ENCODE measurements around the gene TMEM9.

TMEM9 gene

DNA sequence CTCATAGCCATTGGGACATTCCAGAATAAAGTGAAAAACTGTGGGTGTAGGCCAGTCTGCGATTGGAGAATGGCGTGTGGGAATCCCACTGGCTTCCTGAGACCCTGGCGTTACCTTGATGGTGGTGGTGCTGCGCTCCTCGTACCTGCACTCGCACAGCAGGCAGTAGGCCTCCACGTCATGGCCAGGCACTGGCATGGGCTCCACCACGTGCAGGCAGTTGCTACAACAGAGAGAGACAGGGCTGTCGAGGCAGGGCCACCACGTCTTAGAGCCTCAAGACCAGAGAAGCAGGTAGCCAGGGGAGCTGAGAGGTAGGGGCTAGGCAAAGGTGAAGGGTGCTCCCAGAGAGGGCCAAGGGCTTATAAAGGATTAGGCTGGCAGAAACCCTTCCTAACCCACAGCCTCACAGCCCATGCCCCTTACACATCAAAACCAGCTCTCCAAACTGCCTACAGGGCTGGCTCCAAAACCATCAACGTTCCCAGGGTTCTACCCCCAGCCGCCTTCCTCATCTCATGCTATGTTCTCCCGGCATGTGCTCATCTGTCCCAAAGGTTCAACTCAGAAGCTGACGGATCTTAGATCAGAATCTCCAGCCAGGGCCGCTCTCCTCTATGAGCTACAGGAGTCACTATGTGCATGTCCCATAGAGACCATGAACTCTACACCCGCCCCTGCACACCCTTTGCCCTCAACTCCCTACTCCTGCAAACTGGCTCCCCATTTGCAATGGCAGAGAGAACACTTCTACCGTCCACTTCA is 7.5 kb downstream of the TMEM9 start:
- in situ Hi-C loops (cut with MboI; ENCODE audit: low sequenced_read_pairs) = no loop called here

DNA sequence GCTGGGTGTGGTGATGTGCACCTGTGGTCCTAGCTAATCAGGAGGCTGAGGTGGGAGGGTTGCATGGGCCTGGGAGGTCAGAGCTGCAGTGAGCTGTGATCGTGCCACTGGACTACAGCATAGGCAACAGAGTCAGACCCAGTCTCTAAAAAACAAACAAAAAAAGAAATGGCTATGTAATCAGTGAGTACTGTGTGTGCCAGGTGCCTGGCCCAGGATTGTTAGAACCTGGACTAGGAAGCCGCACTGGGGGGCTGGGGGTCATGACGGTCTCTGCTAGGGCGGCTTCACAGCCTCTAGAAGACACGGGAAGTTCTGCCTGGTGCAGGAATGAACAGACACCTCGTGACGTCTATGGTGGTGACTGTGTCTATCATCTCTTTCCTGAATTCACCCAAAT is 8.5 kb downstream of the TMEM9 start:
- in situ Hi-C loops (cut with MboI; ENCODE audit: low sequenced_read_pairs) = no loop called here

DNA sequence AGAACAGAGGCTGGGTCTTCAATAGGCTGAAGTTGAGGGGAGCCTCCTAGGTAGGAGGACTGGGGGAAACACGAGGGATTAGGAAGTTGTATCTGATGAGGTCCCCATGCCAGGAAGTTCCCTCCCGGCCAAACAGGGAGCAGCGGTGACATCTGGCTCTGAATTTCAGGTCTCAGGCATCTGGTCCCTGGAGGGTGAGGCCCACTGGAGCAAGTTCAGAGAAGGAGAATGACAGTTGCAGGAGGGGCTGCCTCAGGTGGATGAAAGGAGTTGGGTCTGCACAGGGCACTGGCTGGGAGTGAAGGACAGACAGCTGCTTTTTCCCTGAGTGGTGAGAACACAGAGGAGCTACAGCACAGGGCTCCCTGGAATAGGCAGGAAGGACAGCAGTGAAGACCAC is 9.1 kb downstream of the TMEM9 start:
- in situ Hi-C loops (cut with MboI; ENCODE audit: low sequenced_read_pairs) = no loop called here

DNA sequence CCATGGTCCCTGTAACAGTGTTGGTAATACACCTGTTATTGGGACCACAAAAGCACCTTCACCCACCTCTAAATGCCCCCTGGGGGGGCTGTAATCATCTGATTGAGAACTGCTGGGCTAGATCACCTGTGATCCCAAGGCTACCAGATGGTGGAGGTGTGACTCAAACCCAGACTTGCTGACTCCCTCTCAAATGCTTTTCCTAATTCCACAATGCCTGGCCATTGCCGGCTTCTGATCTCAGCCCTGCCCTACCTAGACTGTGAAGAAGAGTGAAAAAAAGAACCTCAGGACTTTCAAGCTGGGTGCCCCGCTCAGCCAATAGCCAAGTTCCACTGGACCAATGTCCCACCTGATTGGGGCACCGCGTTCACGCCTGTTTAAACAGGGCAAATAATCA is 9.6 kb downstream of the TMEM9 start:
- in situ Hi-C loops (cut with MboI; ENCODE audit: low sequenced_read_pairs) = no loop called here

DNA sequence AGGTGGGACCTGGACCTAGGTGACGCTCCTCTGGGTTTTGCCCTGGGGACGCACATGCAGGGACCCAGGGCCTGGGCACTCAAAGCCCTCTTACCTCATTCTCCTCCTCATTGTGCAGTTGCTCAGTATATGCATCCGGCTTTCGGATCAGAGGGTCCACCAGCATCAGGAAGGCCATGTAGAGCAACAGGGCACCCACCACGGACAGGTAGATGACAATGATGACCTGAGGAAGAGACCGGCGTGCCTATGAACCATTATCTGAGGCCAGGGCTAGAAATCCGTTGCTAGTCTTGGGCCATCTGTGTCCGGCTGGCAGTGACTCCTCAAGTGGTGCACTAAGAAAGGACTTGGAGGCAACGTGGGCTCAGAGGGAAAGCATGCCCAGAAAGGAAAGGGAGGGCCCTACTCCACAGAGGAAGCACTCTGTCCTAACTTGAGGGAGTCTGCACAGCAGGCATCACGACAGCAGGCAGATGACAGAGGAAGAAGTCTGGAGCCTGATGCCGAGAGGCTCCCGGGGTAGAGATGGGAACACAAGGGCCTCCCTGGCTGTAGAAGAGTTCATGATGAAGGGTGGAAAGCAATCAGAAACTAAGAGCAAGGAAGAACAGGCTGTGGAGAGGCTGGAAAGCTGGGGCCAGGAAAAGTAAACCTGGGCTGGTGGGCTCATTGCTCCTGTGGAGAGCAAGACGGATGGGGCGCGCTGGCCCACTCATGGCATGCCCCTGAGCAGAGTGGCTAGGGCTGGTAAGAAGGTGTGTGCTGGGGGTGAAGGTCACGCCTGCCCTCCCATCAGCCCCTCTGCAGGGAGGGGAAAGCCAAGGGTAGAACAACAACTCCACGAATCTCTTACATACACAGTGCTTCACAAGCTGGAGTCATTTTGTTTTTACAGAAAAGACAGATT is 10.3 kb downstream of the TMEM9 start:
- in situ Hi-C loops (cut with MboI; ENCODE audit: low sequenced_read_pairs) = no loop called here

DNA sequence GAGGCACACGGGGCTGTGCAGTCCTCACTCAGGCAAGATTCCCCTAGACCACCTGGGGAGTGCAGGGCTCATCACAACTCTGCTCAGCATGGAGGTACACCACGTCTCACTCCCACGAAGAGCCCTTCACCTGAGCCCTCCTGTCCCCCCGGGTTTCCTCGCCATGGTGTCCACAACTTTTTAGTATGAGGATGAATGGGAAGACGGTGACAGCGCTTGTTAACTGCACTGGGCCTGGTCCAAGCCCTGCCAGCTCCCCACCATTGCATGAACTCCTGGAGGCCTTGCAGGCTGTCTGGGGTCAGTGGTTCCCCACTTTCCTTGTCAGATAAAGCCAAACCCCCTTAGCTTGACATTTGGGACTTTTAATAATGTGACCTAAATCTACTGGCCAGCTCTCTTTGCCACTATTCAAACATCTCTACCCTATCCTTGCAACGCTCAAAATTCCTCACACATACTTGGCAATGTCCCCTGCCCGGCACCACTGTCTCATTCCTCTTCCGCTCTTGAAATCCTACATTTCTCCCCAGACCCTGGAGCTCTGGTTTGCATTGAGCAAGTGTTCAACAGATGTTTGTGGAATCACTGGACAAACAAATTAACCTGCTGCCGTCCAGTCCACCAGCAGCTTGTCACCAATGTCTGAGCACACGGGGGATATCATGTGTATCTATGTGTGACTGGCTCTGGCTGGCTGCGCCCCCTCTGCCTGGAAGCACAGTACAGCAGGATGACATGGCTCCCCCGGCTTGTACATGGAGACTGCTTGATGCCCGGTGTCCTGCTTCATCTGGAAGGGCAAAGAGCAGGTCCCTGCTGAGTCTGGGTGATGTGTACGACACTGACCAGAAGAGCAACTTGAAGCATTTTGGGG is 11.2 kb downstream of the TMEM9 start:
- in situ Hi-C loops (cut with MboI; ENCODE audit: low sequenced_read_pairs) = no loop called here

DNA sequence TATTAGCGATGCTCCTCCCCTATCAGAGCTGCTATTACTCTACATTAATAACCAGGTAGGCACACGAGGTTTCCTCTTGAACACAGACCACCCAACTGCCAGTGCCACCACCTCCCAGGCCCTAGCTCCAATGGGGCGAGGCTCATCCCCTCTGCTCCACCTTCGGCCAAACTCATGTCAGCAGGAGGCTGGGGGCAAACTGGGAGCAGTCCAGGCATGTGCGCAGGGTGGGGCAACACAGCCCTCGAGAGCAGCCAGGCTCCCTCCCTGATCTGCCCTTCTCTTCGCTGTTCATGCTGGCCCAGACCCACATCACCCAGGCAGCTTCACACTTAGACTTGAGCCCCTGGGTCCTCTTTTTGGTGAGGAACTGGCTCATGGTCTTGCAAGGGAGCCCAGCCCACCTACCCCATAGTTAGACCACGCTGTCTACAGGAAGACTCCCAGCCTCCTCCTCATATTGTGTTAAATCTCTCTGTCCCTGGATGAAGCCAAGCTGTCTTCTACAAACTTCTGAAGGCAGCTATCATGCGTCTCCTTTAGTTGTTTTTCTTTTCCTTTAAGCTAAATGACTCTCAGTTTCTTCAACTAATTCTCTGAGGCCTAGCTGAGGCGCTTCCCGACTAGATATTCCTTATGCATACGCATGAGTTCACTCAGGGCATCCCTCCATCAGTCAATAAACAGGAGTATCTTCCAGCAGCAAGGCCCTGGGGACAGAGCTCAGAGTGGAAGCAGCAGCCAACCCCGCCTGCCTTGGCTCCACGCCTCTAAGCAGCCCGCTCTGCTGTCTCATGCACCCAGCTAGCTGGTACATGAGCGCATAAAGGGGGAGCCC is 12.0 kb downstream of the TMEM9 start:
- in situ Hi-C loops (cut with MboI; ENCODE audit: low sequenced_read_pairs) = no loop called here

DNA sequence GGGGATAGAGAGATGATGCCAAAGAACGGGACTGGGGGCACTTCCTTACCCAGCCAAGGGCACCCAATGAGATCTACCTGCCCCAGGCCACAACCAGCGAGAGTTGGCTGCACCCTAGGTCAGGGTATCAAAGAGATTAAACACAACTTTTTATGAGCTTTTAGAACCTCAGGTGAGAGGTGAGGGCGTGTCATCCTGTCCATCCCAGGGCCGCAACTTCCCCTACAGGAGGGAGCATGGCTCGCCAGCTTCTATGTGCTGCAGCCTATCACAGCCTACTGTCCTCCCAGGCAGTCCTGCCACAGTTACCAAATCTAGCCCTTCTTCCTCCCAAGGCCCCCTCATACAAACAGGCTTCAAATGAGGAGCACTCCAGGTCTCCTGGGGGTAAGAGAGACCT is 12.9 kb downstream of the TMEM9 start:
- in situ Hi-C loops (cut with MboI; ENCODE audit: low sequenced_read_pairs) = no loop called here

DNA sequence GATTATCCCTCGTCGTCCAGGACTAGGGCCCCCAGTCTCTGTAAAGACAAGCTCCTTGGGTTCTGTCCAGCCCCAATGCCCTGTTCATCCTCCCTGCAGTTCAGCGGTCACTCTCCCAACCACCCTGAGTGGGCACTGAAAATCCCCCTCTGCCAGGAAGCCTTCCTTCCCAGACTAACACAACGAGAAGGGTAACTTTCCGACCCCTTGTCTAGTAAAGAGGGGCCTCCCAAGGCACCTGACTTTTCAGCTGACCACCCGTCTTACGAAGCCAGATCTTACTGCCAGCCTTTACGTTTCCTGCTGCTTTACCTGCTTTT is 13.4 kb downstream of the TMEM9 start:
- in situ Hi-C loops (cut with MboI; ENCODE audit: low sequenced_read_pairs) = no loop called here

DNA sequence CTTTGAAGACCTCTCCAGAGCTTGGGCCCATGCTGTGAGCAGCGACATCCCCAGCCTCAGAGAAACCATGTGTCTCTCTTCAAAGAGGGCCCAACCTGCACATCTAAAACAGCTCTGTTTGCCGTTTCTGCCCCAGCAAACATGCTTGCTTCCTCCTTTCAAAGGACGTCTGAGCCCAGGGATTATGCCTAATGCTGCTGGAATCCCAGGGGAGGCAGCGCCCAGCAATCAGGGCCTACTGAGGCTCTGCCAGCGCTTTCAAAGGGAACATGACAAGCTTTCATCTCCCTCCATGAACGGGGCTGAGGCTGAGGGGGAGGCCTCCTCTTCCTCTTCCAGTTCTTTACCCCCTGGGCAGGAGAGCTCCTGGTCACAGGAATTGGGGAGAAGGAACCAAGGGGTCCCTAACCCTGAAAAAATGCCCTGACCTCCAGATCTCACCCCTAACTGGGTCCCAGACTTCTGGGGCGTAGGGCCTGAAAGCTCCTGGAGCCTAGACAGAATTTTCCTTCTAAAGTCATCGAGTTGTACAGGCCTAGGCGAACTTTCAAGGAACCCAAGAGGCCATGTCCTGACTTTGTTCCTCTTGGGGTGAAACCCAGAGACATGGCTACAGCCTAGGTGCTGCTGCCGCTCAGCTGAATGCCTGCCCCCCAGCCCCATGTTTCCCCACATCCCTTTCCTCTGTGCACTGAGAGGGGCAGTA is 13.9 kb downstream of the TMEM9 start:
- in situ Hi-C loops (cut with MboI; ENCODE audit: low sequenced_read_pairs) = no loop called here

DNA sequence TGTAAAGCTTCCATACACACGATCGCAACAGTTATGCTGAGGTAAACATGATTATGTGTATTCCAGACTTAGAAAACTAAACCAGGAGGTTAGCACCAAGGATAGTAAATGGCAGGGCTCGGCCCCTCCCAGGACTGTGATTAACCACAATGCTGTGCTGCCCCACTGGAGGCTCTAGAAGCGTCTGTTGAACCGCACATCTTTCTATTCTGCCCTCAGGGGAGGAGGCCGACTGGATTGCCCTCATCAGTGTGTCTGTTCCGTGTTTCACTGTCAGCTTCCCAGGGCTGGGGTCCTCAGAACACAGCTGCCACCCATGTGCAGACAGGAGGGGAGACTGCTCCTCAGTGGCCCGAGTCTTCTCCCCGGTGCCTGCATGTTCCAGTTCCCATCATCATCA is 14.5 kb downstream of the TMEM9 start:
- in situ Hi-C loops (cut with MboI; ENCODE audit: low sequenced_read_pairs) = no loop called here

DNA sequence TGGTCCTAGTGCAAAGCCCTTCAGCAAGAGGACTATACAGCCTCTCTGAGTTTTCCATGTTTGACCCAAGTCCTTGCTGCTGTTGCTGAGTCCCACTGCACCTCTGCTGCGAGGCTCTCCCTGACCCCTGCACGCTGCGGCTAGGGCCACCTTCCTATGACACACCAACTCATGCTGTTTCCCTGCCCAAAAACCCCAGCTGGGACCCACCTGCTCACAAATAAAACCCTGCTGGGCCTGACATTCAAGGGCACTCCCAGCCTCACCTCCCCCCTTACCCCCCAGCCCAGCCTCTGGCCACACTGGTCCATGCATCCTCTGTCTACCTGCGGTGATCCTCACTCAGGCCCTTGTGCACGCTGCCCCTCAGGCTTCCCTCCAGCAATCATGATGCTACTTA is 15.0 kb downstream of the TMEM9 start:
- in situ Hi-C loops (cut with MboI; ENCODE audit: low sequenced_read_pairs) = no loop called here

DNA sequence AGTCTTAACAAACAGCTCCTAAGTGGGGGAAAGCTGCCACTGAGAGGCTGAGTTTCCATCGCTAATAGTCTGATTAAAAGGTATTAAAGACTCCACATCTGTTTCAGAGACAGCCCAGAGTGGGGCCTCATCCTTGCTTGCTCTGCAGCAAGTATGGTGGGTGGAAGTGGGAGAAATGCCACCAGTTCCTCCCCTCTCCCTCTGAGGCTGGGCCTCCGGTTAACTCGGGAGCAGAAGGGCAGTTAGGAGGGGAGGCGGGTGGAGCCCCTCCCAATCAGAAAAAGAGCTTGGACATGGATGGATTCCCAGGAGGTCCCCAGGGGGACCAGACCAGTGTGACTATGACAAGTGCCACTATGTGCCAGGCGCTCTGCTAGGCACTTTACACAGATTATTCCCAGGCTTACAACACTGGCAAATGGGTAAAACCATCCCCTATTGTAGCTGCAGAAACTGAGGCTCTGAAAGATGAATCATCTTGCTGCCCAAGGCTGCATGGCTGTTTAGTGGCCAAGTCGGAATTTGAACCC is 15.9 kb downstream of the TMEM9 start:
- in situ Hi-C loops (cut with MboI; ENCODE audit: low sequenced_read_pairs) = no loop called here

DNA sequence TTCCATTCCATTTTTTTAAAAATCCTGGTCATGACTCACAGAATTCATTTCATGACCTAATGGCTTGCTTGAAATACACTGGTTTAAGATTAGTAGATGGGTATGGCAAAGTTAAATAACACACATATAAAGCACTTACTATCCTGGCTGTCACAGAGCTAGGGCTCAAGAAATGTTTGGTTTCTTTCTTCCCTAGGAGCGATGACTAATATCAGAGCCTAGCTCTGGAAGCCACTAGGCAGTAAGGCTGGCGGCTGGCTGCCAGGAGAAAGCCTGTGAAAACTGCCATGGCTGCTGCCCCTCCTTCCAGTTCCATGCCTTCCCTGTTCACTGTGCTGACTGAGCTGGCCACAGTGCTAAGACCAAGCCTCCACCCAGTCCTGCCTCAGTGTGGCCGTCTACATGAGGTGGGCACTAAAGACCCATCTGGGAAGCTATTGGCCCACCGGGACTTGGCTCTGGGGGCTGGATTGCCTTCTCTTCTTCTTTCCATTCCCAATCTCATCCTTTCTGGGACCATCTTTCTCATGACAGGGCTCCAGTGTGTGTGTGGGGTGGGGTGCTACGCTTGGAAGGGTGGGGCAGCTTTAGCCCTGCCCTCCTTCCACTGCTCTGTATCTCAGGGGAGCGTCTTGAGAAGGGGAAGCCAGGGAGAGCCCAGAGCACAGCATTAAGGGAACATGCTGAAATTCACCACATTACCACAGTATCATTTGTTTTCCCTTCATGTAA is 16.5 kb downstream of the TMEM9 start:
- in situ Hi-C loops (cut with MboI; ENCODE audit: low sequenced_read_pairs) = no loop called here

DNA sequence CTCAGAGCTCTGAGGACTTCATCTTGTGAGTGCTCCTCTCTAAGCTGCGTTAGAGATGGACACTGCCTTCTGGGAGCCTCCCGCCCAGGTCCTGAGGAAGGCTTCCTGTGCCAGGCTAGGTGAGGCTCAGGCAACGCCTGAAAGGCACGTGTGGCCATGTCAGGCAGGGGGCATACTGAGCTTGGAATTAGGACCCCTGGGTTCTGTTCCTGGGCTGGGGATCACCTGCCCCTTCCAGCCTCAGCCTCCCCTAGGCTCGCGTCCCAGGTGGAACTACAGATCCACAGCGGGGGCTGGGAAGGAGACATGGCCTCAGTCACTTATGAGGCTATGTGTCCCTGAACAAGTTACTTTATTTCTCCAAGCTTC is 17.3 kb downstream of the TMEM9 start:
- in situ Hi-C loops (cut with MboI; ENCODE audit: low sequenced_read_pairs) = no loop called here

DNA sequence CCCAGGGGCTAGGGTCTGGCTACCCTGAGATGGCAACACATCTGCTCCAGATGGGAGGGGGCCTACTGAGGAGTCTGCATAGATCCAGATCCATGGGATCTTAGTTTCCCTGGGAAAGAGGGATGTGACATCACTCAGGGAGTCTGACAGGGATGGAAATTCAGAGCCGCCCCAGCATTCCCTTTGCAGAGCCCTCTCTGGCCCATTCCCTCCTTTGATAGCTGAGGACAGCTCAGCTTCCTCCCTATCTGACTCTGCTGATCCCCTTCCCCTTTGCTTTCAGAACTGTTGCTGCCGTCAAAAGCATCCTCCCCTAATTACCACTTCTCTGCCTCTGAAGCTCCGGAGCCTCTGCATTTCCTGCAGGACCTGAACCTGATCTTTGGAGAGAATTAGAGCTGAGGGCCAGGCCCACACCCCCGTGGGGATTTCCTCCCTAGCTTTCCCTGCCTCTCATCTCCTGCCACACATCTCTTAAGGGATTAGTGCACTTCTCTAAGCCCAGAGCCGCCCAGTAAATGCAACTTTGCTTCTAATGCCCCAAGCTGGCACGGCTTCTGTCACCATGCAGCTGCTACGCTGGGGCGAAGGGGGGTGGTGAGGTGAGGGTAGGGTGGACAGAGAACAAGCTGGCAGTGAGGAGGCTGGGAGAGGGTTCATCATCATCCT is 17.8 kb downstream of the TMEM9 start:
- in situ Hi-C loops (cut with MboI; ENCODE audit: low sequenced_read_pairs) = no loop called here

DNA sequence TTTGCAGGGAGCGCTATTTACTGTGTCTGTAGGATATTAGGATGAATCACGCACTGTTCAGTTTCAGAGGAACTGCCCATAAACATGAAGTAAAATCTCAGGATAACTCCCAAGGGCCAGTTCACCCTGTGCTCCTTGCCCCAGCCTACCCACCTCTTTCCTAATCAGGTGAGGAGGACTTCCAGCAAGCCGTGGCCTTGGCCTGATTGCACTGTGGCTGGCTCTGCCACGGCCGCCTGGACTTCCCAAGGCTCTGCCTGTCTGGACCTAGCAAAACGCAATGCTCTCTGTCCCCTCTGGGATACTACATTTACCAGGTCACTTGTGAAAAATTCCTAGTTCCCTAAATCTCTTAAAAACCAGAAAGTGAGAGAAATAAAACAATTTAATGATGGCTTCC is 19.9 kb downstream of the TMEM9 start:
- in situ Hi-C loops (cut with MboI; ENCODE audit: low sequenced_read_pairs) = no loop called here

DNA sequence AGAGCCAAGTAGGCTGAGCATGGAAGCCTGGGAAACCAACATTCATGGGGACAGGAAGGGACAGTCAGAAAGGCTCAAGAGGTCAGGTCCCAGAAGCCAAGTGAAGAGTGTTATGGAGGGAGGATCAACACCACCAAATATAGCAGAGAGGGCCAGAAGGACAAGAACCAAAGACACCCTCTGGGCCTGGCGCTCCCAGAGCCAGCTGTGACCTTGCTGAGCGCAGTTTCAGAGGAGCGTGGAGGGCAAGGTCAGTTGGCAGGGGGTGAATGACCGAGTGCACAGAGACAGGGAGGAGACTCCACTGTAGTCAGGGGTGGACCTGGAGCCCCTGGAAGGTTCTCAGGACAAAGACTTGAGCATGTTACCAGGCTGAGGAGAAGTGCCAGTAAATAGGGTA is 22.9 kb downstream of the TMEM9 start:
- in situ Hi-C loops (cut with MboI; ENCODE audit: low sequenced_read_pairs) = no loop called here

DNA sequence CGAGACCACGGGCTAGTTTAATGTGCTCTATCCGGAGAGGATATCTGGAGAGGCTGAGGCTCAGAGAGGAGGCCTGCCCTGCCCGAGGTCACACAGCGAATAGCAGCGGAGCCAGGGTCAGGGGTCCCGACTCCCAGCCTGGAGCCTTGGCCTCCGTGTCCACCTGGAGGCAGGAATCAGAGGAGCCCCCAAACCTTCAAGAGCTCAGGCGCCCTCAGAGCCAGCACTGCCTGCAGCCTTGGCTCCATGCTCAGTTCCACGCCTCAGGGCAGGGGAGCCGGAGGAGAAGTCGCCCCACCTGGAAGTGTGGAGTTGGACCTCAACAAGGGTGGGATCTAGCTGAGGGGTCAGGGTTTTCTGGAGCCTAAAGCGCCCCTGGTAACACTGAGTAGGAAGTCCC is 25.3 kb downstream of the TMEM9 start:
- in situ Hi-C loops (cut with MboI; ENCODE audit: low sequenced_read_pairs) = no loop called here

Data from HL-60/S4 treated with phorbol 12-myristate 13-acetate at 8.2 ng/mL for 4 days and 3 days (cell line).